ENCODE measurements around the gene MCF2L. TPM values are rescaled to one million over a fixed set of nuclear protein-coding genes. Genes with fewer than 3 reads are reported as not detected.

Gene MCF2L
- total RNA-seq, 4 donors from 2014 or later: 18.3 to 52.6 (median 29.9) TPM

DNA sequence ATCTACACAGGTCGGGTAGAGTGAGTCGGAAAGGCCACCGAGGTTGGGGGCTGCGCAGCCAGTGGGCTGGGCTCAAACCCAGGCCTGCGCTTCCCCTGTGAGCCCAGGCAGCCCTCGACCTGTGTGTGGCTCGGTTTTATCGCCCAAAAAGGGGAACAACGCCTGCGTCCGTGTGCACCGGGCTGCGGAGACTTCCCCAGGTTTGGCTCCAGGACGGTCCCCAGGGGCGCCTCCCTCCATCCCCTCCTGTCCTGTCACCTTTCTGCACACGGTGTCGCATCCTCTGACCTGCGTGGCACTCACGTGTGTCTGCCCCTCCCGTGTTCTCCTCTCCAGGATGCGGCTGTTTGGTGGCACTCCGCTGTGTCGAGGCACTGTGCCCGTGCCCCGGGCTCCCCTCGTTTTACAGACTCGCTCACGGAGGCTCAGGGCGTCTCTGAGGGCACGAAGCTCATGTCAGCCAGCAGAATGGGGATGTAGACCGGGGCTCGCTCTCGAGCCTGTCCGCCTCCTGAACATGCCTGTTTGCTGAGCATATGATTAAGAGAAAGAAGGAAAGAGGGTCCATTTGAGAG lies 25.9 kb downstream of the MCF2L start:
- Histone ChIP-seq H3K27me3 (peaks cover 38% of the 10 kb centered on the region), H3K36me3 (no peaks in the 10 kb centered on the region), H3K4me1 (no peaks in the 10 kb centered on the region), H3K27ac (no peak overlapping the region), H3K9me3 (no peaks in the 10 kb centered on the region), H3K4me3 (no peak overlapping the region)
- no peak for ATAC-seq
- TF ChIP-seq, protein P1, sequence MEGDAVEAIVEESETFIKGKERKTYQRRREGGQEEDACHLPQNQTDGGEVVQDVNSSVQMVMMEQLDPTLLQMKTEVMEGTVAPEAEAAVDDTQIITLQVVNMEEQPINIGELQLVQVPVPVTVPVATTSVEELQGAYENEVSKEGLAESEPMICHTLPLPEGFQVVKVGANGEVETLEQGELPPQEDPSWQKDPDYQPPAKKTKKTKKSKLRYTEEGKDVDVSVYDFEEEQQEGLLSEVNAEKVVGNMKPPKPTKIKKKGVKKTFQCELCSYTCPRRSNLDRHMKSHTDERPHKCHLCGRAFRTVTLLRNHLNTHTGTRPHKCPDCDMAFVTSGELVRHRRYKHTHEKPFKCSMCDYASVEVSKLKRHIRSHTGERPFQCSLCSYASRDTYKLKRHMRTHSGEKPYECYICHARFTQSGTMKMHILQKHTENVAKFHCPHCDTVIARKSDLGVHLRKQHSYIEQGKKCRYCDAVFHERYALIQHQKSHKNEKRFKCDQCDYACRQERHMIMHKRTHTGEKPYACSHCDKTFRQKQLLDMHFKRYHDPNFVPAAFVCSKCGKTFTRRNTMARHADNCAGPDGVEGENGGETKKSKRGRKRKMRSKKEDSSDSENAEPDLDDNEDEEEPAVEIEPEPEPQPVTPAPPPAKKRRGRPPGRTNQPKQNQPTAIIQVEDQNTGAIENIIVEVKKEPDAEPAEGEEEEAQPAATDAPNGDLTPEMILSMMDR (IDR thresholded peaks at IDR 0.05): no peak
- TF ChIP-seq EP300 (IDR thresholded peaks at IDR 0.05) (no peak), POLR2AphosphoS5 (IDR thresholded peaks at IDR 0.05) (no peak), POLR2A (IDR thresholded peaks at IDR 0.05) (no peak)
- WGBS, 2 donors (ENCODE audit: low coverage in 1 of 2): 86% methylated on average over 7 of the region's 34 CpGs; no CpG with 5 or more reads in 1 of the 2 donors

DNA sequence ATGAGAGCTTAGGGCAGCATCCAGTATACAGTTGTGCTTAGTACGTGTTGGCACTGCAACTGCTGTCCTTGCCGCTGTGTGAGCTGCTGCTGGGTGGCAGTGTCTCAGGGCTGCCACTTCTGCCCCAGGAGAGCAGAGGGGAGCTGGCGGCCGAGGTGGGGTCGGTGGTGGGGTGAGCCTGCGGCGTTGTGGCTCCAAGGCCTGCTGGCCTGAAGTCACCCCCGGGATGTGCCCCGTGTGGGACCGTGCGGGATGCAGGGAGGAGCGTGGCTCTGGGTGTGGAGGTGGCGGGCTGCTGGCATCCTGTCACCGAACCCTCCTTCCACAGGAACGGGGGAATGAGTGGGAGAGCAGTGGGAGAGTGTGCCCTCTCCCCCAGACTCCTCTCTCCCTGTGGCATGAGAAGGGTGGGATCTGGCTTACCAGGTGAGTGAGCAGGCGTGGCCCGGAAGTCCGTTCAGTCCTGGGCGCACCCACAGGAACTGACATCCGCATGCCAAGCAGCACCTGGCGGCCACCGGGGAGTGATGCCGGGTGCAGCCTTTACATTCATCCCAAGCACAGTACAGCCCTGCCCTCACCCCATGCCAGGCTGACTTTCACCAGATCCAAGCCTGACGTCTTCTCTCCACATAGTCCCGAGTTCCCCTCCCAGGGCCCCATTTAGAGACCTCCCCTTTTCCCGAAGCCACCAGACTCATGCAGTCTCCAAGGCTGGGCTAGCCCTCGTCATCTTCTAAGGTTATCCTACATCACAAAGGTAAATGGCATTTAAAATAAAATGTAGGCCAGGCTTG lies 26.6 kb downstream of the MCF2L start:
- 53 to 82% methylated on average over 8 of the region's 27 CpGs for WGBS, 2 donors (ENCODE audit: low coverage in 1 of 2)
- Histone ChIP-seq H3K27ac (no peak overlapping the region), H3K9me3 (no peaks in the 10 kb centered on the region), H3K36me3 (no peaks in the 10 kb centered on the region), H3K4me1 (no peaks in the 10 kb centered on the region), H3K27me3 (peaks cover 43% of the 10 kb centered on the region), H3K4me3 (no peak overlapping the region)
- TF ChIP-seq EP300 (IDR thresholded peaks at IDR 0.05) (no peak), POLR2A (IDR thresholded peaks at IDR 0.05) (no peak), POLR2AphosphoS5 (IDR thresholded peaks at IDR 0.05) (no peak)
- TF ChIP-seq, protein P1 (IDR thresholded peaks at IDR 0.05): no peak
- no peak for ATAC-seq

DNA sequence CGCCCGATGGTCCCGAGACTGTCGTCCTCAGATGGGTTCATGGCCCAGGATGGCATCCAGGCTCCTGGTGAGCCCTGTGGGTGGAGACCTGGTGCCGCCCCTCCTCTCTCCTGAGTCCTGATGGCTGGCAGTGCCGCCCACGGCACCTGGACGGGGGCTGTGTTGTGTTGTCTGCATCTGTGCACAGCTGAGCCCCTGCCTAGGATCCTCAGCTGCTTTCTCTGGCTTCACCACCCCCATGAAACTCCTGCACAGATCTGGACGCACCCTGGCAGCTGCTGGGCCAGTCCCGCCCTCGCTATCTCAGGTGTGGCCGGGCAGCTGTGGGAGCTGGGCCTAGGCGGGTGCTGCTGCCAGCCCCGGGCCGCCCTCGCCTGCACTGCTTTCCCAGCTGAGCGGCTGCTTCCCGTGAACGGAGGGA lies 27.7 kb downstream of the MCF2L start:
- Histone ChIP-seq H3K27me3 (peaks cover 54% of the 10 kb centered on the region), H3K9me3 (no peaks in the 10 kb centered on the region), H3K27ac (no peak overlapping the region), H3K4me3 (no peak overlapping the region), H3K4me1 (peaks cover 0 to 7% (median 0%) of the 10 kb centered on the region in 3 donors), H3K36me3 (no peaks in the 10 kb centered on the region)
- no CpG with 5 or more reads among the region's 19 CpGs for WGBS, 2 donors (ENCODE audit: low coverage in 1 of 2)
- ATAC-seq: no peak
- TF ChIP-seq EP300 (IDR thresholded peaks at IDR 0.05) (no peak), POLR2AphosphoS5 (IDR thresholded peaks at IDR 0.05) (no peak)

DNA sequence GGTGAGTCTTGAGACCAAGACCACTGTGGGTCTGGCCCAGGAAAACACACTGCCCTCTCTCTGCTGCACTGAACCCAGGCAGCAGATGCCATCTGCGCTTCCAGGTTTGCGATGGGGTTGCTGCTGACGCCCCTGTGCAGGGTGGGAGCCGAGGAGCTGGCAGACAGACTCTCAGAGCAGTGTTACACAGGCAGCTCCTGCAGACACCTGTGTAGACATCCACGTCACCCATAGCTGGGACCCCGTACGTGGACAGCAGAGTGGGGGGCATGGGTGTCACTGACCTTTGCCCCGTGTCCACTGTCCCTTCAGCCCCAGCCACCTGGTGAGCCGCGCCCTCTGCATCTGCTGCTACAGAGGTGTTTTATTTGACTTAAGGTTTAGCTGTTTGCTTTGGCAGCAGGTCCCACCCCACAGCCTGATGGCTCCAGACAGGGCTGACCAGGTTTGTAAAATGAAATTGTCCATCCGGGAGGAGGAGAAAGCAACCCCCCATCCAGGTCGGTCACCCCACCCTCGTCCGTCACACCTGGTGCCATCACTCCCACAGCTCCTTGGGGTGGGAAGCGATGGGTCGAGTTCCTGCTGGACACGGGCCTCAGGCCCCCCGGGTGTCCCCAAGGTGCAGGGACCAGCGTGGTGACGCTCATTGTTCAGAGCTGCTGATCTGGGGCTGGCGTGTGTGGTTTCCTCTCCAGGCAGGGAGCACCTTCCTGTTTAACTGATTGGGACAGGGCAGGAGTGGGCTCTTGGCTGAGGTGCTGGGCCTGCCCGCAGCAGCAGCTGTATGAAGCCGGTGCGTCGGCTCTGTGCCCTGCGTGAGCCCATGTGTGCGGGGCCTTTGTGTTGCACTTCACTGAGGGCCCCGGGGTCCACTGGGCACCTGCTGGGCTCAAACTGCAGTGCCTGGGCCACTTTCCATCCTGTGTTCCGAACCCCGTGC lies 28.4 kb downstream of the MCF2L start:
- no peaks in the 10 kb centered on the region for H3K36me3 ChIP-seq
- TF ChIP-seq, protein P1 (IDR thresholded peaks at IDR 0.05): no peak
- ATAC-seq: peak; percentile 28
- H3K27ac ChIP-seq: no peak overlapping the region
- H3K27me3 ChIP-seq: peaks cover 62% of the 10 kb centered on the region
- H3K4me3 ChIP-seq: no peak overlapping the region
- 20% methylated on average over 1 of the region's 30 CpGs; no CpG with 5 or more reads in 1 of the 2 donors for WGBS, 2 donors (ENCODE audit: low coverage in 1 of 2)
- H3K9me3 ChIP-seq: no peaks in the 10 kb centered on the region
- peaks cover 0 to 14% (median 0%) of the 10 kb centered on the region in 3 donors for H3K4me1 ChIP-seq
